NB4 (cell line): ENCODE data around the gene SF3B5.

Experiments
- CTCF ChIP-seq: IDR thresholded peaks from one replicate; pipeline ENCODE4 v1.5.1; 2012; ENCODE audit warnings: low read depth, low read length
- MAX ChIP-seq: IDR thresholded peaks from 2 replicates; pipeline ENCODE4 v1.6.1; 2011; ENCODE audit warnings: low read depth, low read length
- MYC ChIP-seq: IDR thresholded peaks from 2 replicates; pipeline ENCODE4 v1.6.1; 2011; ENCODE audit warnings: low read depth, low read length
- POLR2A ChIP-seq: IDR thresholded peaks from 2 replicates; pipeline ENCODE4 v1.6.1; 2011; ENCODE audit warnings: mild to moderate bottlenecking; ENCODE audit not compliant: insufficient read length; ENCODE audit errors: extremely low read depth

- no peak for TF ChIP-seq CTCF
- no peak for TF ChIP-seq POLR2A
- no peak for TF ChIP-seq MYC
- TF ChIP-seq MAX, result no peak
These were observed 8.4 kb downstream of the SF3B5 start for GRCh38 chr6:144086959-144087358.
